IMR-90 (cell line): ENCODE data around the gene DNAH9. TPM values are rescaled to one million over a fixed set of nuclear protein-coding genes. Genes with fewer than 3 reads are reported as not detected.

Source experiments
- ATAC-seq: fragments of 200-7000 bp; cut with Tn5 transposase; 2 replicates; pipeline ENCODE4 v1.9.1; 2020; ENCODE audit warnings: low read depth, mild to moderate bottlenecking, moderate library complexity
- BruUV-seq: library from RNA; stranded (reverse); fragments of 400-500 nt; replicated peaks from 2 replicates; lab custom pipeline; 2021; lab: Mats Ljungman, UMichigan
- CTCF ChIA-PET: fragments of 300-600 bp; formaldehyde crosslinking; extraction: SDS; loops from one replicate; lab custom pipeline; 2021; ENCODE audit warnings: antibody characterized with exemption; lab: Yijun Ruan, JAX
- POLR2A ChIA-PET: fragments of 300-600 bp; sonication (Branson Sonifier 250); formaldehyde crosslinking; loops from one replicate; lab custom pipeline; 2022; ENCODE audit warnings: antibody characterized with exemption; ENCODE audit not compliant: unreplicated experiment; lab: Charles Lee
- DNase-seq: peaks from one replicate; pipeline ENCODE4 v3.0.0; 2013
- H2AFZ ChIP-seq: replicated peaks from 2 replicates; pipeline ENCODE3; 2013; ENCODE audit warnings: low read length, mild to moderate bottlenecking; ENCODE audit not compliant: poor library complexity
- H2AK5ac ChIP-seq: 2 replicates; pipeline ENCODE4 v1.6.1; 2013; ENCODE audit warnings: low read depth, low read length, inconsistent platforms
- H2AK9ac ChIP-seq: replicated peaks from 2 replicates; pipeline ENCODE3; 2013; ENCODE audit warnings: mild to moderate bottlenecking, low read depth, low read length, moderate library complexity; ENCODE audit not compliant: poor library complexity
- H2BK120ac ChIP-seq: 2 replicates; pipeline ENCODE4 v1.6.1; 2013; ENCODE audit warnings: low read depth, low read length, inconsistent platforms
- H2BK15ac ChIP-seq: 3 replicates; pipeline ENCODE4 v1.6.1; 2013; ENCODE audit warnings: low read depth, low read length, inconsistent platforms
- H2BK20ac ChIP-seq: 2 replicates; pipeline ENCODE4 v1.6.1; 2013; ENCODE audit warnings: low read depth, mild to moderate bottlenecking, inconsistent platforms, low read length, moderate library complexity
- H2BK5ac ChIP-seq: 2 replicates; pipeline ENCODE4 v1.6.1; 2013; ENCODE audit warnings: mild to moderate bottlenecking, low read depth, low read length, inconsistent platforms; ENCODE audit not compliant: poor library complexity, severe bottlenecking
- H3K14ac ChIP-seq: replicated peaks from 2 replicates; pipeline ENCODE4 v1.6.1; 2013; ENCODE audit warnings: low read depth, low read length, inconsistent platforms
- H3K18ac ChIP-seq: 2 replicates; pipeline ENCODE4 v1.6.1; 2013; ENCODE audit warnings: low read depth, low read length, control low read depth
- H3K23ac ChIP-seq: 2 replicates; pipeline ENCODE4 v1.6.1; 2013; ENCODE audit warnings: low read depth, low read length, inconsistent platforms
- H3K27ac ChIP-seq: 2 replicates; pipeline ENCODE4 v1.5.1; 2013; ENCODE audit warnings: mild to moderate bottlenecking, control low read depth, low read length; ENCODE audit not compliant: insufficient read depth
- H3K27me3 ChIP-seq: 2 replicates; pipeline ENCODE4 v1.6.1; 2013; ENCODE audit warnings: low read length; ENCODE audit not compliant: control insufficient read depth, insufficient read depth
- H3K36me3 ChIP-seq: 2 replicates; pipeline ENCODE4 v1.6.1; 2013; ENCODE audit warnings: low read length, mixed read lengths; ENCODE audit not compliant: control insufficient read depth, insufficient read depth
- H3K4ac ChIP-seq: 2 replicates; pipeline ENCODE4 v1.6.1; 2013; ENCODE audit warnings: low read depth, low read length, inconsistent platforms
- H3K4me1 ChIP-seq: 2 replicates; pipeline ENCODE4 v1.6.1; 2013; ENCODE audit warnings: low read length, mixed read lengths; ENCODE audit not compliant: control insufficient read depth, insufficient read depth
- H3K4me2 ChIP-seq: 2 replicates; pipeline ENCODE4 v1.6.1; 2013; ENCODE audit warnings: low read depth, mild to moderate bottlenecking, control low read depth, low read length, moderate library complexity
- H3K4me3 ChIP-seq: 2 replicates; pipeline ENCODE4 v1.5.1; 2013; ENCODE audit warnings: low read depth, mild to moderate bottlenecking, control low read depth, low read length, moderate library complexity; ENCODE audit not compliant: insufficient read depth
- H3K56ac ChIP-seq: 2 replicates; pipeline ENCODE4 v1.6.1; 2013; ENCODE audit warnings: low read length, inconsistent platforms; ENCODE audit not compliant: insufficient read depth; ENCODE audit errors: extremely low read depth
- H3K79me1 ChIP-seq, 2 experiments: 2 replicates each; pipeline ENCODE4 v1.6.1; 2013; ENCODE audit warnings: low read length in 2 of 2, inconsistent platforms in 1 of 2, low read depth in 1 of 2
- H3K9ac ChIP-seq: 2 replicates; pipeline ENCODE4 v1.6.1; 2013; ENCODE audit warnings: low read depth, low read length, control low read depth
- H3K9me1 ChIP-seq: 2 replicates; pipeline ENCODE4 v1.6.1; 2013; ENCODE audit warnings: low read length, inconsistent platforms; ENCODE audit not compliant: insufficient read depth
- H3K9me3 ChIP-seq: 2 replicates; pipeline ENCODE4 v1.6.1; 2013; ENCODE audit warnings: low read length; ENCODE audit not compliant: control insufficient read depth, insufficient read depth
- H4K20me1 ChIP-seq: 2 replicates; pipeline ENCODE4 v1.6.1; 2013; ENCODE audit warnings: low read length, inconsistent platforms; ENCODE audit not compliant: insufficient read depth
- H4K5ac ChIP-seq: 2 replicates; pipeline ENCODE4 v1.6.1; 2013; ENCODE audit warnings: mild to moderate bottlenecking, low read depth, low read length, control low read depth
- H4K8ac ChIP-seq, 2 experiments: 2 replicates each; pipeline ENCODE4 v1.6.1; 2013; ENCODE audit warnings: low read depth in 2 of 2, low read length in 2 of 2, control low read depth in 1 of 2, inconsistent platforms in 1 of 2
- H4K91ac ChIP-seq: 2 replicates; pipeline ENCODE4 v1.6.1; 2013; ENCODE audit warnings: low read depth, low read length, inconsistent platforms; ENCODE audit not compliant: insufficient read depth
- BHLHE40 ChIP-seq: fragments of 150-350 bp; IDR thresholded peaks from 2 replicates; pipeline ENCODE4 v1.6.1; 2016; ENCODE audit warnings: mild to moderate bottlenecking, low read depth, low read length
- MAFK ChIP-seq: IDR thresholded peaks from 2 replicates; pipeline ENCODE4 v1.6.1; 2012; ENCODE audit warnings: low read depth, low read length, improper control_type of control experiment
- MAZ ChIP-seq: IDR thresholded peaks from 2 replicates; pipeline ENCODE4 v1.6.1; 2012; ENCODE audit warnings: low read depth, mild to moderate bottlenecking, low read length, improper control_type of control experiment, moderate library complexity, borderline replicate concordance
- NFE2L2 ChIP-seq: fragments of 150-350 bp; IDR thresholded peaks from 2 replicates; pipeline ENCODE4 v1.6.1; 2016; ENCODE audit warnings: low read depth, mild to moderate bottlenecking, low read length
- RFX5 ChIP-seq: IDR thresholded peaks from 2 replicates; pipeline ENCODE4 v1.8.0; 2012; ENCODE audit warnings: low read depth, mild to moderate bottlenecking, low read length, moderate library complexity
- USF2 ChIP-seq: fragments of 150-350 bp; IDR thresholded peaks from 2 replicates; pipeline ENCODE4 v1.6.1; 2017; ENCODE audit warnings: mild to moderate bottlenecking, antibody characterized with exemption, low read length, low read depth
- WGBS, 2 experiments: methylation state at CpG; one replicate each; pipeline versions ENCODE4 v1.1.5 to v1.1.7; 2013; ENCODE audit warnings: missing lambda C conversion rate in 2 of 2; ENCODE audit not compliant: insufficient read length in 1 of 2; ENCODE audit errors: extremely low coverage in 2 of 2; 5-methylcytosine and 5-hydroxymethylcytosine counted together
- dilution Hi-C: fragments of 300-500 bp; cut with HindIII; formaldehyde crosslinking; loops from one replicate; pipeline ENCODE4 v1.14.3; 2018; ENCODE audit warnings: low sequenced_read_pairs; ENCODE audit not compliant: unreplicated experiment
- in situ Hi-C: fragments of 300-500 bp; cut with MboI; formaldehyde crosslinking; loops from 3 replicates; pipeline ENCODE4 v1.14.3; 2019; ENCODE audit warnings: low sequenced_read_pairs, inconsistent platforms, mixed read lengths
- intact Hi-C: fragments of 100-400 bp; cut with micrococcal nuclease; formaldehyde crosslinking; loops from 2 replicates; pipeline ENCODE4 v1.10.0; 2022
- polyA plus RNA-seq, 3 experiments: library from polyadenylated mRNA; depleted of rRNA; stranded (reverse); fragments of >200 nt; gene quantifications; 2 replicates each; pipeline ENCODE4 v1.2.3, GENCODE V29; 2012; ENCODE audit warnings: low replicate concordance in 1 of 3
- total RNA-seq: library from RNA; depleted of rRNA; stranded (reverse); fragments of >200 nt; gene quantifications from 2 replicates; pipeline ENCODE4 v1.2.3, GENCODE V29; 2012

The DNAH9 gene
- total and polyA plus RNA-seq, 2 of the 4 experiments (the other 2 are of a cell fraction): not detected

GRCh38 chr17:11553135-11553534 is 45.1 kb upstream of the DNAH9 start (continued):
- no peak for TF ChIP-seq USF2
- no peak for TF ChIP-seq MAZ
- no peak for TF ChIP-seq RFX5

GRCh38 chr17:11554042-11554441 is 44.2 kb upstream of the DNAH9 start:
- H4K8ac ChIP-seq: no peak overlapping the region
- intact Hi-C loops: no loop called here
- H3K36me3 ChIP-seq: no peaks in the 10 kb centered on the region
- no peaks in the 10 kb centered on the region for H3K9me1 ChIP-seq
- no peak overlapping the region for H3K18ac ChIP-seq
- no peak overlapping the region for H4K91ac ChIP-seq
- in situ Hi-C loops: no loop called here
- no peaks in the 10 kb centered on the region for H3K4me1 ChIP-seq
- H2BK120ac ChIP-seq: no peak overlapping the region
- no peaks in the 10 kb centered on the region for H4K20me1 ChIP-seq
- no peak for ATAC-seq
- no peaks in the 10 kb centered on the region for H3K79me1 ChIP-seq
- no peak overlapping the region for H3K23ac ChIP-seq
- no CpG with 5 or more reads among the region's 1 CpG for WGBS, 2 experiments
- no peak overlapping the region for H2AK9ac ChIP-seq
- H2BK5ac ChIP-seq: no peak overlapping the region
- ChIA-PET POLR2A (no interaction called here), CTCF (no interaction called here)
- no peak for TF ChIP-seq USF2
- no peak for TF ChIP-seq NFE2L2
- TF ChIP-seq MAFK: no peak
- no peak for TF ChIP-seq BHLHE40
- no peak for TF ChIP-seq MAZ
- DNase-seq: no peak
- no peak overlapping the region for H2AFZ ChIP-seq
- no peak overlapping the region for H3K4me3 ChIP-seq
- H3K4ac ChIP-seq: no peak overlapping the region
- no peak overlapping the region for H3K9ac ChIP-seq
- dilution Hi-C loops: no loop called here
- no peak overlapping the region for H3K27ac ChIP-seq
- no peaks in the 10 kb centered on the region for H3K27me3 ChIP-seq
- no peak overlapping the region for H2AK5ac ChIP-seq
- no peak overlapping the region for H3K14ac ChIP-seq
- H3K4me2 ChIP-seq: no peak overlapping the region
- peaks cover 55% of the 10 kb centered on the region for H3K9me3 ChIP-seq
- no peak overlapping the region for H4K5ac ChIP-seq
- BruUV-seq: no TSS peak
- H2BK15ac ChIP-seq: no peak overlapping the region
- no peak overlapping the region for H2BK20ac ChIP-seq
- H3K56ac ChIP-seq: no peak overlapping the region
